Activated T-cell treated with anti-CD3 and anti-CD28 coated beads, Interleukin-2, amount 50 U/mL, for 72 hours (primary cell): ENCODE measurements around the gene GNAI2. TPM values are rescaled to one million over a fixed set of nuclear protein-coding genes. Genes with fewer than 3 reads are reported as not detected.
A peak's percentile ranks its signal among the peaks of the same experiment; 100 is the strongest.

Experiments
- ATAC-seq, 2 donors: fragments of 150-1000 bp; cut with Tn5 transposase; replicated peaks in 1 of 2; 2 replicates each; pipeline ENCODE4 v1.10.0; 2021; ENCODE audit warnings: moderate library complexity in 2 of 2, mild to moderate bottlenecking in 1 of 2
- DNase-seq, 2 donors: peaks; one replicate each; pipeline ENCODE4 v3.0.0; 2021 to 2022; ENCODE audit warnings: mixed read lengths in 1 of 2
- H3K27ac Mint-ChIP-seq: one replicate; pipeline ENCODE4 v1.8.0; 2022; ENCODE audit warnings: mild to moderate bottlenecking, moderate library complexity, mixed read lengths
- H3K27me3 Mint-ChIP-seq: one replicate; pipeline ENCODE4 v1.8.0; 2022; ENCODE audit warnings: low read depth, mixed read lengths
- H3K36me3 Mint-ChIP-seq, 2 donors: one replicate each; pipeline ENCODE4 v1.8.0; 2022; ENCODE audit warnings: mixed read lengths in 2 of 2, mild to moderate bottlenecking in 1 of 2; ENCODE audit not compliant: insufficient read depth in 2 of 2
- H3K4me1 Mint-ChIP-seq: one replicate; pipeline ENCODE4 v1.8.0; 2022; ENCODE audit warnings: low read depth, mixed read lengths
- H3K4me3 Mint-ChIP-seq, 2 donors: one replicate each; pipeline ENCODE4 v1.8.0; 2022; ENCODE audit warnings: mild to moderate bottlenecking in 2 of 2, mixed read lengths in 2 of 2, moderate library complexity in 2 of 2
- H3K9me3 Mint-ChIP-seq, 2 donors: one replicate each; pipeline ENCODE4 v1.8.0; 2022; ENCODE audit warnings: mixed read lengths in 2 of 2
- total RNA-seq, 2 donors: library from RNA; stranded (reverse); gene quantifications; one replicate each; pipeline ENCODE4 v1.2.3, GENCODE V29; 2022

The GNAI2 gene
- 100 to 1,000 TPM; 263 to 272 TPM for total RNA-seq

DNA sequence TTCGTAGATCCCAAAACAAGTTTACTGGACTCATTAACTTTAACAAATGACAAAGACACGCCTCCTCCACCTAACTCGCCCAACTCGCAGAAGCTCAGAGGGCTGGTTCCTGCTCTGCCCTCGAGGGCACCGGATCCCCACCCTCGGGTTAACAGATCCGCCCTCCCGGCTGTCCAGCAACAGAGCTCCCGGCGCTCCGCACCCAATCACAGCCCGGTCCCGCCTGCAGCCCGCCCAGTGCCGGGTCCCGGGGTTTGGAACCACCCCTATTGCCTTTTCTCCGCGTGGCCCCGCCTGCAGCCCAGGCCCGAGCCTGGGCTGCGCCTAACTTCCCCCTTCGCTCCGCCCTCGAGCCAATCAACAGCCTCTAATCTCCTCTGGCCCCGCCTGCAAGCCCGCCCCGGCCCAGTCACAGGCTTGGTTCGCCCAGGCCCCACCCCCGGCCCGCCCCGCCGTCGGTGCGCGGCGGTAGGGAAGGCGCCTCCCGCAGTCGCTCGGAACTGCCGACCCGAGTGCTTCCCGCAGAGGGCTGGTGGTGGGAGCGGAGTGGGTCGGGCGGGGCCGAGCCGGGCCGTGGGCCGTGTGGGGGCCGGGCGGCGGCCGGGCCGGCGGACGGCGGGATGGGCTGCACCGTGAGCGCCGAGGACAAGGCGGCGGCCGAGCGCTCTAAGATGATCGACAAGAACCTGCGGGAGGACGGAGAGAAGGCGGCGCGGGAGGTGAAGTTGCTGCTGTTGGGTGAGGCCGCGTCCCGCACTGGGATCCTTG is at the start of gene GNAI2:
GNAI2 (plus strand) TSS at position 489 of the 768 bp plus-strand sequence; CDS start at position 621, 132 bp downstream.
- Mint-ChIP-seq H3K27ac (peak within 1 kb of the TSS; percentile 95), H3K4me3 (peak within 1 kb of the TSS; percentile 94 to 99), H3K4me1 (peaks cover 34% of the 10 kb centered on the region), H3K36me3 (peaks cover 9 to 15% of the 10 kb centered on the region in 2 donors), H3K9me3 (no peaks in the 10 kb centered on the region), H3K27me3 (no peaks in the 10 kb centered on the region)
- ATAC-seq (peak; percentile 91), DNase-seq (peak; percentile 99 to 100)

DNA sequence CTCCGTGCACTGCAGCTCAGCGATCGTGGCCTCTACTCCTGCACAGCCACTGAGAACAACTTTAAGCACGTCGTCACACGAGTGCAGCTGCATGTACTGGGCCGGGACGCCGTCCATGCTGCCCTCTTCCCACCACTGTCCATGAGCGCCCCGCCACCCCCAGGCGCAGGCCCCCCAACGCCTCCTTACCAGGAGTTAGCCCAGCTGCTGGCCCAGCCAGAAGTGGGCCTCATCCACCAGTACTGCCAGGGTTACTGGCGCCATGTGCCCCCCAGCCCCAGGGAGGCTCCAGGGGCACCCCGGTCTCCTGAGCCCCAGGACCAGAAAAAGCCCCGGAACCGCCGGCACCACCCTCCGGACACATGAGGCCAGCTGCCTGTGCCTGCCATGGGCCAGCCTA is 48.3 kb upstream of the GNAI2 start:
- no peaks in the 10 kb centered on the region for H3K9me3 Mint-ChIP-seq

DNA sequence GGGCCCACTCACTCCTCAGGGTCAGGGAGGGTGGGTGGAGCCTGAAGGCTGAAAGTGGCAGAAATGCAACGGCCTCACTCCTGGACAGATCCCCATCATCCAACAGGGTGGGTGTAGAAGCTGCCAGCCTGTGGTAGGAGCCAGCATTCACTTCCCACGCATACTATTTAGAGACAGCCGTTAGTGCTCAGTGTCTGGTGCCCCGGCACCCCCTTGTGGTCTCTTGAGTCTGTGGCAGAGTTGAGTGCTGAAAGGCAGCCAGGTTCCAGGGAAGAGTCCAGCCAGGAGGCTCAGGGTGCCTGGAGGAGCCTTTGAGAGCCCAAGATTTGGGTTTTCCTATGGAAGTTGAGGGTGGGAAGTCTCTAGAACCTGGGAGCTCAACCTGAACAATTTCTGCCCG is 46.7 kb upstream of the GNAI2 start:
- Mint-ChIP-seq H3K27me3 (no peaks in the 10 kb centered on the region), H3K4me3 (no peak overlapping the region), H3K27ac (no peak overlapping the region), H3K9me3 (no peaks in the 10 kb centered on the region), H3K36me3 (no peaks in the 10 kb centered on the region), H3K4me1 (peaks cover 1% of the 10 kb centered on the region)
- peak; percentile 49 to 60 for DNase-seq
- peak; percentile 58 to 67 for ATAC-seq

More for the DNA sequence above, 48.3 kb upstream of the GNAI2 start:
- H3K27me3 Mint-ChIP-seq: no peaks in the 10 kb centered on the region
- H3K36me3 Mint-ChIP-seq: no peaks in the 10 kb centered on the region
- no peak for DNase-seq
- H3K4me3 Mint-ChIP-seq: no peak overlapping the region
- H3K4me1 Mint-ChIP-seq: no peaks in the 10 kb centered on the region
- H3K27ac Mint-ChIP-seq: no peak overlapping the region
- ATAC-seq: no peak

DNA sequence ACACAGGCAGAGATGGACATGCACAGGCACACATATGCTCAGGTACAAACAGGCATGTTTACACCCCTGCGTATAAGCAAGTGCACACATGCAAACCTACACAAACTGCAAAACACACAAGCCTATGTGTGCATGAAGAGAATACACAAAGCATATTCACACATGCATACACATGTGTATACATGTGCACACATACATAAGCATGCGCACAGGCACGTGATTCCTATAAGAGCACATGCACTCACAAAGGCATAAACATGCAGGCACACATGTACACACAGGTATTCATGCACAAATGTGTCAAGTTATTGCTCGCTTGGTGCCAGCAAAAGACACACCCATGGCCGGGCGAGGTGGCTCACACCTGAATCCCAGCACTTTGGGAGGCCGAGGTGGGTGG is 46.0 kb upstream of the GNAI2 start:
- H3K4me1 Mint-ChIP-seq: peaks cover 9% of the 10 kb centered on the region
- no peaks in the 10 kb centered on the region for H3K27me3 Mint-ChIP-seq
- H3K27ac Mint-ChIP-seq: no peak overlapping the region
- H3K9me3 Mint-ChIP-seq: no peaks in the 10 kb centered on the region
- no peak for ATAC-seq
- H3K4me3 Mint-ChIP-seq: no peak overlapping the region
- no peak for DNase-seq
- H3K36me3 Mint-ChIP-seq: no peaks in the 10 kb centered on the region

DNA sequence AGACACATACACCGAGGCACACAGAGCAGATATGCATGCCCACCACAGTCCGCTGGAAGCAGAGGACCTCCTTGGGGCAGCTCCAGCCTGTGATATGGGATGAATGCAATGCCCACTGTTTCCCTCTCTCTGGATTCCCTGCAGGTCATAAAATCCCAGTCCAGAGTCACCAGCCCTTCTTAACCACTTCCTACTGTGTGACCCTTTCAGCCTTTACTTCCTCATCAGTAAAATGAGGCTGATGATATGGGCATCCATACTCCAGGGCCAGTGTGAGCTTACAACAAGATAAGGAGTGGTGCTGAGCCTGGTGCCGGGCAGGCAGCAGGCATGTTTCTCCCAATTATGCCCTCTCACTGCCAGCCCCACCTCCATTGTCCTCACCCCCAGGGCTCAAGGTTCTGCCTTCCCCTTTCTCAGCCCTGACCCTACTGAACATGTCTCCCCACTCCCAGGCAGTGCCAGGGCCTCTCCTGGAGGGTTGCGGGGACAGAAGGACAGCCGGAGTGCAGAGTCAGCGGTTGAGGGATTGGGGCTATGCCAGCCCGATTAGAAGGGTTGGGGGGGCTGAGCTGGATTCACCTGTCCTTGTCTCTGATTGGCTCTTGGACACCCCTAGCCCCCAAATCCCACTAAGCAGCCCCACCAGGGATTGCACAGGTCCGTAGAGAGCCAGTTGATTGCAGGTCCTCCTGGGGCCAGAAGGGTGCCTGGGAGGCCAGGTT is 44.9 kb upstream of the GNAI2 start, which contains the start of gene GNAT1:
GNAT1 (plus strand) TSS at position 675 of the 725 bp plus-strand sequence. CDS start 116 bp downstream, outside the sequence.
- H3K4me3 Mint-ChIP-seq: no peak within 1 kb of the TSS
- no peak for ATAC-seq
- peaks cover 12% of the 10 kb centered on the region for H3K4me1 Mint-ChIP-seq
- no peak for DNase-seq
- no peaks in the 10 kb centered on the region for H3K9me3 Mint-ChIP-seq
- no peaks in the 10 kb centered on the region for H3K27me3 Mint-ChIP-seq
- H3K36me3 Mint-ChIP-seq: no peaks in the 10 kb centered on the region
- no peak within 1 kb of the TSS for H3K27ac Mint-ChIP-seq

DNA sequence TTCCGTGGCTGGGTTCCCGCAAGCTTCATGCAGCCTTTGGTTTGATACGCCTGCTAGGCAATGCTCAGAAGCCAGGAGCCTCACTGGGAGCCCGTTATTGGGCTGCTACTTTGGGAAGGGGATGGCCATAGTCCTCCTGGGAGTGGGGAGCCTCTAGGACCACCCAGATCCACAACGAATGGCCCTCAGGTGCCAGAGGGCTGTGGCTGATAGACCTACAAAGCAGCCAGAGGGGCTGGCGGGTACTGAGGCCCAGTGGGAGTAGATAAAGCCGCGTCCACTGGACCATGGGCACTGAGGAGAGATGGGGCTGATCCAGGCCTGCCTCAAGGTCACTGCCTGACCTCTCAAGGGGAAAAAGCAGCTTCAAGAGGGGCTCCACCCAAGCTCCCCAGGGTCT is 43.9 kb upstream of the GNAI2 start:
- no peak overlapping the region for H3K27ac Mint-ChIP-seq
- no peaks in the 10 kb centered on the region for H3K9me3 Mint-ChIP-seq
- peaks cover 12% of the 10 kb centered on the region for H3K4me1 Mint-ChIP-seq
- H3K27me3 Mint-ChIP-seq: peaks cover under 1% of the 10 kb centered on the region
- H3K36me3 Mint-ChIP-seq: no peaks in the 10 kb centered on the region
- ATAC-seq: no peak
- DNase-seq: no peak
- H3K4me3 Mint-ChIP-seq: no peak overlapping the region

DNA sequence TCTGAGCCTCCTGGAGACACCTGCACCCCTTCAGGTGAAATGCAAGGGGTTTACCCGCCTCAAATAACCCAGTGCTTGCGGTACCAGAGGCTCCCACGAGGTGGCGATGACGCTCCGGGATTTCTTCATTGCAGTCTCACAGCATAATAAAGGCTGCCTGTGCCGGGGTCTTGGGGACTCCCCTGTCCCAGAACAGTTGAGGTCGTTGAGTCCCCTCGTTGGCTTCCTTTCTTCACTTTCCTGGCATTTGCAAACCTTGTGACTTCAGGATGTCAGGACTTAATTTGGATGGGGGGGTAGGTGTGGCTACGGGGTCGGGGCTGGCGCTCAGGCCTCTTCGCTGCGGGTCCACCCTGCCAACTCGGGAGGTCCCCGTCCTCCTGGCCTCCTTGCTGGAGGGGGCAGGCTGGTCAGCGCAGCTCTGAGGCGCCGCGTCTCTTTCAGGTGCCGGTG is 43.3 kb upstream of the GNAI2 start:
- Mint-ChIP-seq H3K4me1 (peaks cover 12% of the 10 kb centered on the region), H3K27ac (no peak overlapping the region), H3K9me3 (no peaks in the 10 kb centered on the region), H3K36me3 (no peaks in the 10 kb centered on the region), H3K4me3 (peak overlapping the region; percentile 29 to 57), H3K27me3 (peaks cover 5% of the 10 kb centered on the region)
- peak; percentile 44 to 57 for ATAC-seq
- DNase-seq: peak; percentile 82 to 87

DNA sequence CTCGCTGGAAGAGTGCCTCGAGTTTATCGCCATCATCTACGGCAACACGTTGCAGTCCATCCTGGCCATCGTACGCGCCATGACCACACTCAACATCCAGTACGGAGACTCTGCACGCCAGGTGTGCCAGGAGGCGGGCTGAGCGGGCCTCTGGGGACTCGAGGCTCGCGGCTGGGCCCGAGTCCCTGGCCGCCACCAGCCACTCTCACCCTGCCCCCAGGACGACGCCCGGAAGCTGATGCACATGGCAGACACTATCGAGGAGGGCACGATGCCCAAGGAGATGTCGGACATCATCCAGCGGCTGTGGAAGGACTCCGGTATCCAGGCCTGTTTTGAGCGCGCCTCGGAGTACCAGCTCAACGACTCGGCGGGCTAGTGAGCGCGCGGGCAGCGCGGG is 42.7 kb upstream of the GNAI2 start:
- Mint-ChIP-seq H3K4me3 (no peak overlapping the region), H3K4me1 (peaks cover 12% of the 10 kb centered on the region)

DNA sequence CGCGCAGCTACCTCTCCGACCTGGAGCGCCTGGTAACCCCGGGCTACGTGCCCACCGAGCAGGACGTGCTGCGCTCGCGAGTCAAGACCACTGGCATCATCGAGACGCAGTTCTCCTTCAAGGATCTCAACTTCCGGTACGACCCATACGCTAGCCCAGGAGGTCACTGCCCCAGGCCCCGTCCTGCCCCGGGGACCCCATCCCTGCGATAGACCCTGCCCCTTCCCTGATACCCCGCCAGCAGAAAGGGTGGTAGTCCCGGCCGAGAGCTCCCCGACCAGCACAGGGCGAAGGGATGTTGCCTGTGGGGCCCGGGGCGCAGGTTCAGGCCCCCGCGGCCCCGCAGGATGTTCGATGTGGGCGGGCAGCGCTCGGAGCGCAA is 42.3 kb upstream of the GNAI2 start:
- Mint-ChIP-seq H3K36me3 (no peaks in the 10 kb centered on the region), H3K4me3 (peak overlapping the region; percentile 51 to 68), H3K9me3 (no peaks in the 10 kb centered on the region), H3K27ac (no peak overlapping the region), H3K27me3 (peaks cover 5% of the 10 kb centered on the region), H3K4me1 (peaks cover 12% of the 10 kb centered on the region)
- DNase-seq (no peak), ATAC-seq (no peak)

More for the DNA sequence above, 42.7 kb upstream of the GNAI2 start:
- Mint-ChIP-seq H3K27ac (no peak overlapping the region), H3K36me3 (no peaks in the 10 kb centered on the region), H3K9me3 (no peaks in the 10 kb centered on the region), H3K27me3 (peaks cover 5% of the 10 kb centered on the region)
- DNase-seq (no peak), ATAC-seq (no peak)

DNA sequence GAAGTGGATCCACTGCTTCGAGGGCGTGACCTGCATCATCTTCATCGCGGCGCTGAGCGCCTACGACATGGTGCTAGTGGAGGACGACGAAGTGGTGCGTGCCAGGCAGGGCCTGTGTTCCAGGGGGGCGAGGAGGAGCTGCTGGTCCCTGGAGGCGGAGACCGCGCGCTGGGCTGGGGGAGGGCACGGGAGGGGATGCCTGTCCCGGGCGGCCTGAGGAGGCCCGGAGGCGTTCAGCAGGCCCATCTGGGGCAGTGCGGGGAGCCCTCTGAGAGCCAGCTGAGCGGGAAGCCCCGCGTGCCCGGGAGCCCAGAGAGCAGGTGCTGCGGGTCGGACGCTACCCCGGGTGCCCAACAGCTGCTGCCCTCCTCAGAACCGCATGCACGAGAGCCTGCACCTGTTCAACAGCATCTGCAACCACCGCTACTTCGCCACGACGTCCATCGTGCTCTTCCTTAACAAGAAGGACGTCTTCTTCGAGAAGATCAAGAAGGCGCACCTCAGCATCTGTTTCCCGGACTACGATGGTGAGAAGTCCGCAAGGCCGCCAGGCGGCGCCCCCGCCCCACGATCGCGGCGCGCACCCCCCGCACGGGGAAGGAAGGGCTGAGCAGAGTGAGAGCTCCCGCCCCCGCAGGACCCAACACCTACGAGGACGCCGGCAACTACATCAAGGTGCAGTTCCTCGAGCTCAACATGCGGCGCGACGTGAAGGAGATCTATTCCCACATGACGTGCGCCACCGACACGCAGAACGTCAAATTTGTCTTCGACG is 41.7 kb upstream of the GNAI2 start:
- ATAC-seq (peak; percentile 84 to 88), DNase-seq (peak; percentile 87)
- Mint-ChIP-seq H3K27me3 (peaks cover 10% of the 10 kb centered on the region), H3K9me3 (no peaks in the 10 kb centered on the region), H3K27ac (no peak overlapping the region), H3K4me1 (peaks cover 12% of the 10 kb centered on the region), H3K4me3 (peak overlapping the region; percentile 51 to 68), H3K36me3 (no peaks in the 10 kb centered on the region)

DNA sequence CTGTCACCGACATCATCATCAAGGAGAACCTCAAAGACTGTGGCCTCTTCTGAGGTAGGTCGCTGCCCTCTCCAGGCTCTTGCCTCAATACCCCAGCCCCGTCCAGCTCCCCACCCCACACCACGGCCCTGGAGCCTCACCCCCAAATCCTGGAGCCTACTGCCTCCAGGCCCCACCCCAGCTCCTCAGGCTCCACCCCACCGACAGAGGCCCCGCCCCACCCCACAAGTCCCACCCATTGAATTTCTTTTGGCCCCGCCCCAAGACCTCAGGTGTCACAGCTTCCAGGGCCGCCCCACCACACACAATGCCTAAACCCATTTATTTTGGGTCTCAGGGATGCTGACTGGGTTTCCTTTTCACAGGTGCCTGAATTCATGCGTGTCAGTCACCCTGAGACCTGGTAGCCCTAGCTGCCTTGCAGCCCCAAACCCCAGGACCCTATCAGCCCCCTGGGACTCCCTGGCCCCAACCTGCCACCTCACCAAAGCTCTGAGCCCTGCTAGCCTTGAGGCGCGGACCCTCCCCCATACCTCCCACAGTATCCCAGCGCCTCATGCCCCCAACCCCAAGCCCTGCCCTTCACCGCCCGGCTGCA is 41.0 kb upstream of the GNAI2 start:
- H3K36me3 Mint-ChIP-seq: no peaks in the 10 kb centered on the region
- peaks cover 12% of the 10 kb centered on the region for H3K4me1 Mint-ChIP-seq
- no peaks in the 10 kb centered on the region for H3K9me3 Mint-ChIP-seq
- peak; percentile 61 to 66 for ATAC-seq
- H3K4me3 Mint-ChIP-seq: peak overlapping the region; percentile 50 to 67
- peaks cover 12% of the 10 kb centered on the region for H3K27me3 Mint-ChIP-seq
- peak; percentile 46 to 47 for DNase-seq
- no peak overlapping the region for H3K27ac Mint-ChIP-seq

DNA sequence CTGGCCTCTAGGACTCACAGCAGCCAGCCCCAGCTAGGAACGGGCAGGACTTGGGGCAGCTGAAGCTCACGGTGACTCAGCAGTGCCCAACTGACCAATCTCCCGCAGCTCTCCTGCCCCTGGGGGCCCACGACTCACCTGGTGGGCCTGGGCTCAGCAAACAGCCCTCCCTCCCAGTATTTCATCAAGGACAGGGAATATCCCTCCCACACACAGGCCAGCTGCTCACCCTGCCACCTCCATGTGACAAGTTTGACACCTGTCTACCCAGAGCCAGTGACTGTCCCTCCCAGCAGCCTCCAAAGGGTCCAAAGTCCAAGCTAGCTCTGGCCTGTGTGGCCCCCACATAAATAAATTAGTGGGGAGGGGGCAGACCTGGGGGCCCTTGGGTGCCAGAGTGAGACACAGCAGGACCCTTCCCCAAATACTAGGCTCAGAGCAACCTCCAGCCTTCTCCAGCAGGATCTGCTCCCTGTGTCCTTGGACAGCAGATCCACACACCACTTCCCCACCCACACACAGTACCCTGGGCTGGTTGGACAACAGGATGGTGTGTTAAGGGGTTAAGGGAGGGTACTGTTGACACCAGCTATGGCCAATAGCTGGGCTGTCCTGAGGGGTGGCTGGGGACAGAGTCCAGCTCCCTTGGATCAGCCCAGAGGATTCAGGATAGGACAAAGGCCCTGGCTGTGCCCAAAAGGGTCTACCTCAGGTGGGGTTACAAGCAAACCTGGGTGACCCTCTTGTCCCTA is 40.3 kb upstream of the GNAI2 start:
- peaks cover 12% of the 10 kb centered on the region for H3K4me1 Mint-ChIP-seq
- H3K36me3 Mint-ChIP-seq: no peaks in the 10 kb centered on the region
- DNase-seq: no peak
- H3K4me3 Mint-ChIP-seq: no peak overlapping the region
- no peaks in the 10 kb centered on the region for H3K9me3 Mint-ChIP-seq
- H3K27me3 Mint-ChIP-seq: peaks cover 12% of the 10 kb centered on the region
- no peak for ATAC-seq
- no peak overlapping the region for H3K27ac Mint-ChIP-seq
